SK-N-SH treated with all-trans-retinoic acid at 6 μM for 48 hours (cell line): ENCODE results near the gene IDH3G.

ENCODE experiments used
- CREB5 ChIP-seq: fragments of 250-450 bp; sonication (Bioruptor Pico); IDR thresholded peaks from 2 replicates; pipeline ENCODE4 v1.5.1; 2020; ENCODE audit warnings: low read depth, mild to moderate bottlenecking, moderate library complexity
- GLIS3 ChIP-seq: fragments of 250-450 bp; sonication (Bioruptor Pico); IDR thresholded peaks from 2 replicates; pipeline ENCODE4 v1.5.0; 2020; ENCODE audit warnings: mild to moderate bottlenecking, moderate library complexity
- PATZ1 ChIP-seq: fragments of 250-450 bp; sonication (Bioruptor Pico); IDR thresholded peaks from 2 replicates; pipeline ENCODE4 v1.8.0; 2020; ENCODE audit warnings: mild to moderate bottlenecking, moderate library complexity, borderline replicate concordance
- RARB ChIP-seq: fragments of 250-450 bp; sonication (Bioruptor Pico); IDR thresholded peaks from 2 replicates; pipeline ENCODE4 v1.8.0; 2021; ENCODE audit warnings: mild to moderate bottlenecking, moderate library complexity
- TOX ChIP-seq: fragments of 250-450 bp; sonication (Bioruptor Pico); IDR thresholded peaks from 2 replicates; pipeline ENCODE4 v1.8.0; 2021; ENCODE audit warnings: mild to moderate bottlenecking, moderate library complexity, borderline replicate concordance

GRCh38 chrX:153824348-153824747 lies 30.2 kb upstream of the IDH3G start:
- no peak for TF ChIP-seq GLIS3 (CRISPR knock-in tag)
- no peak for TF ChIP-seq PATZ1 (CRISPR knock-in tag)
- no peak for TF ChIP-seq RARB (CRISPR knock-in tag)
- no peak for TF ChIP-seq TOX
- TF ChIP-seq CREB5 (CRISPR knock-in tag) = no peak
